Panc1 (cell line): ENCODE results near the gene SIL1. TPM values are rescaled to one million over a fixed set of nuclear protein-coding genes. Genes with fewer than 3 reads are reported as not detected.

Experiments used
- ATAC-seq: fragments of 200-7000 bp; cut with Tn5 transposase; 2 replicates; pipeline ENCODE4 v1.9.1; 2020; ENCODE audit warnings: mild to moderate bottlenecking, moderate library complexity
- BruUV-seq: library from RNA; stranded (reverse); fragments of 400-500 nt; replicated peaks from 2 replicates; lab custom pipeline; 2021; lab: Mats Ljungman, UMichigan
- CTCF ChIA-PET: fragments of 300-600 bp; sonication (Branson Sonifier 250); formaldehyde crosslinking; loops from one replicate; lab custom pipeline; 2022; ENCODE audit warnings: antibody characterized with exemption; lab: Charles Lee
- POLR2A ChIA-PET: fragments of 300-600 bp; sonication (Branson Sonifier 250); formaldehyde crosslinking; loops from one replicate; lab custom pipeline; 2022; ENCODE audit warnings: antibody characterized with exemption; lab: Charles Lee
- DNase-seq: peaks from one replicate; pipeline ENCODE4 v3.0.0-alpha.2; 2010; ENCODE audit warnings: low read depth, low spot score
- H3K27ac ChIP-seq: 2 replicates; pipeline ENCODE4 v1.5.1; 2011; ENCODE audit warnings: mild to moderate bottlenecking, low read length, inconsistent platforms
- H3K27me3 ChIP-seq: fragments of 200-500 bp; sonication (Bioruptor generic); 2 replicates; pipeline ENCODE4 v1.6.0; 2014; ENCODE audit warnings: low read length, inconsistent platforms; ENCODE audit not compliant: control insufficient read depth, insufficient read depth
- H3K36me3 ChIP-seq: fragments of 200-500 bp; sonication (Bioruptor generic); 2 replicates; pipeline ENCODE4 v1.5.1; 2014; ENCODE audit warnings: inconsistent platforms, mild to moderate bottlenecking, low read length, moderate library complexity; ENCODE audit not compliant: control insufficient read depth, insufficient read depth
- H3K4me1 ChIP-seq: 2 replicates; pipeline ENCODE4 v1.5.1; 2011; ENCODE audit warnings: inconsistent platforms, mild to moderate bottlenecking, low read length, moderate library complexity; ENCODE audit not compliant: control insufficient read depth, insufficient read depth
- H3K4me3 ChIP-seq, 2 experiments: 2 replicates each; pipeline ENCODE4 v1.5.1; 2011 to 2012; ENCODE audit warnings: low read depth in 2 of 2, low read length in 2 of 2, mild to moderate bottlenecking in 2 of 2, inconsistent platforms in 1 of 2, moderate library complexity in 1 of 2
- H3K9me3 ChIP-seq: fragments of 200-500 bp; sonication (Bioruptor generic); 2 replicates; pipeline ENCODE4 v1.5.1; 2014; ENCODE audit warnings: low read depth, mild to moderate bottlenecking, inconsistent platforms, low read length, moderate library complexity; ENCODE audit not compliant: control insufficient read depth, insufficient read depth
- POLR2AphosphoS5 ChIP-seq: IDR thresholded peaks from 2 replicates; pipeline ENCODE4 v1.6.1; 2012; ENCODE audit warnings: mild to moderate bottlenecking, low read depth, low read length, moderate library complexity
- SIN3A ChIP-seq: IDR thresholded peaks from 2 replicates; pipeline ENCODE4 v1.6.1; 2012; ENCODE audit warnings: low read depth, mild to moderate bottlenecking, low read length, moderate library complexity, borderline replicate concordance; ENCODE audit not compliant: insufficient read depth
- TCF7L2 ChIP-seq: IDR thresholded peaks from 2 replicates; pipeline ENCODE4 v1.6.1; 2011; ENCODE audit warnings: mild to moderate bottlenecking, low read depth, low read length, inconsistent platforms
- in situ Hi-C: cut with HindIII; loops from 2 replicates; pipeline ENCODE4 v1.10.0; 2016; ENCODE audit warnings: low sequenced_read_pairs, low pct_unique_long_range_greater_than_20kb
- intact Hi-C: fragments of 100-400 bp; cut with micrococcal nuclease; formaldehyde crosslinking; loops from one replicate; pipeline ENCODE4 v1.10.0; 2022; ENCODE audit not compliant: unreplicated experiment
- total RNA-seq: library from RNA; stranded (reverse); gene quantifications from one replicate; pipeline ENCODE4 v1.2.1, GENCODE V29; 2021; ENCODE audit not compliant: unreplicated experiment
- TF ChIP-seq, protein P1 (sequence below): fragments of 450-650 bp; IDR thresholded peaks from 2 replicates; pipeline ENCODE4 v1.5.1; 2017; ENCODE audit warnings: mild to moderate bottlenecking
- TF ChIP-seq, protein P2 (sequence below), 2 experiments: IDR thresholded peaks; 2 replicates each; pipeline ENCODE4 v1.6.1; 2011 to 2012; ENCODE audit warnings: low read depth in 2 of 2, control low read depth in 1 of 2, low read length in 1 of 2, mild to moderate bottlenecking in 1 of 2, moderate library complexity in 1 of 2; ENCODE audit not compliant: insufficient read depth in 1 of 2

SIL1 gene
- total RNA-seq, 1 experiment from 2014 or later, result 35.4 TPM

DNA sequence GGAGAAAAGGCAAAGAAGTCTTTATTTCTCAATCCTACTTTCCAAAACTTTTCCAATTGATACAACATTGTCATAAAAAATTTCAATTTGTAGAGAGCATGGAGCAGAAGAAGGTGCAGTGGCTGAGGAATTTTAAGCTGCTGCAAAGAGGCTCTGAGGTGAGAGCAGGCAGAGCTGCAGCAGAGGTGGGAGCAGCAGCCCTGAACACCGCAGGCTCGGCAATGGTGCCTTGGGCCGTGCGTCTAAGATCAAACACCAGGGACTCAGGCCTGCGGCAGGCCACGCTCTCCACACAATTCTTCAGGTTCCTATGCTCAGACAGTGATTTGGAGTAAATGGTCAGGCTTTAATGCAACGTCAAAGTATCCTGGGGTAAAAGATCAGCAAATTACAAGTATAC lies 46.3 kb downstream of the SIL1 start:
- no peaks in the 10 kb centered on the region; the same call in 1 of the 2 replicates for H3K9me3 ChIP-seq
- BruUV-seq, result no TSS peak
- no peak overlapping the region for H3K4me3 ChIP-seq
- 0 out of 2 replicates have a peak, but pooled peaks cover 5% of the 10 kb centered on the region for H3K4me1 ChIP-seq
- ChIA-PET CTCF (no interaction called here), POLR2A (no interaction called here)
- H3K27me3 ChIP-seq, result no peaks in the 10 kb centered on the region
- H3K36me3 ChIP-seq, result no peaks in the 10 kb centered on the region
- no peak for DNase-seq
- H3K27ac ChIP-seq, result no peak overlapping the region
- TF ChIP-seq, protein P1, sequence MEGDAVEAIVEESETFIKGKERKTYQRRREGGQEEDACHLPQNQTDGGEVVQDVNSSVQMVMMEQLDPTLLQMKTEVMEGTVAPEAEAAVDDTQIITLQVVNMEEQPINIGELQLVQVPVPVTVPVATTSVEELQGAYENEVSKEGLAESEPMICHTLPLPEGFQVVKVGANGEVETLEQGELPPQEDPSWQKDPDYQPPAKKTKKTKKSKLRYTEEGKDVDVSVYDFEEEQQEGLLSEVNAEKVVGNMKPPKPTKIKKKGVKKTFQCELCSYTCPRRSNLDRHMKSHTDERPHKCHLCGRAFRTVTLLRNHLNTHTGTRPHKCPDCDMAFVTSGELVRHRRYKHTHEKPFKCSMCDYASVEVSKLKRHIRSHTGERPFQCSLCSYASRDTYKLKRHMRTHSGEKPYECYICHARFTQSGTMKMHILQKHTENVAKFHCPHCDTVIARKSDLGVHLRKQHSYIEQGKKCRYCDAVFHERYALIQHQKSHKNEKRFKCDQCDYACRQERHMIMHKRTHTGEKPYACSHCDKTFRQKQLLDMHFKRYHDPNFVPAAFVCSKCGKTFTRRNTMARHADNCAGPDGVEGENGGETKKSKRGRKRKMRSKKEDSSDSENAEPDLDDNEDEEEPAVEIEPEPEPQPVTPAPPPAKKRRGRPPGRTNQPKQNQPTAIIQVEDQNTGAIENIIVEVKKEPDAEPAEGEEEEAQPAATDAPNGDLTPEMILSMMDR, result no peak
- TF ChIP-seq TCF7L2 (no peak), POLR2AphosphoS5 (no peak), SIN3A (no peak)
- TF ChIP-seq, protein P2, sequence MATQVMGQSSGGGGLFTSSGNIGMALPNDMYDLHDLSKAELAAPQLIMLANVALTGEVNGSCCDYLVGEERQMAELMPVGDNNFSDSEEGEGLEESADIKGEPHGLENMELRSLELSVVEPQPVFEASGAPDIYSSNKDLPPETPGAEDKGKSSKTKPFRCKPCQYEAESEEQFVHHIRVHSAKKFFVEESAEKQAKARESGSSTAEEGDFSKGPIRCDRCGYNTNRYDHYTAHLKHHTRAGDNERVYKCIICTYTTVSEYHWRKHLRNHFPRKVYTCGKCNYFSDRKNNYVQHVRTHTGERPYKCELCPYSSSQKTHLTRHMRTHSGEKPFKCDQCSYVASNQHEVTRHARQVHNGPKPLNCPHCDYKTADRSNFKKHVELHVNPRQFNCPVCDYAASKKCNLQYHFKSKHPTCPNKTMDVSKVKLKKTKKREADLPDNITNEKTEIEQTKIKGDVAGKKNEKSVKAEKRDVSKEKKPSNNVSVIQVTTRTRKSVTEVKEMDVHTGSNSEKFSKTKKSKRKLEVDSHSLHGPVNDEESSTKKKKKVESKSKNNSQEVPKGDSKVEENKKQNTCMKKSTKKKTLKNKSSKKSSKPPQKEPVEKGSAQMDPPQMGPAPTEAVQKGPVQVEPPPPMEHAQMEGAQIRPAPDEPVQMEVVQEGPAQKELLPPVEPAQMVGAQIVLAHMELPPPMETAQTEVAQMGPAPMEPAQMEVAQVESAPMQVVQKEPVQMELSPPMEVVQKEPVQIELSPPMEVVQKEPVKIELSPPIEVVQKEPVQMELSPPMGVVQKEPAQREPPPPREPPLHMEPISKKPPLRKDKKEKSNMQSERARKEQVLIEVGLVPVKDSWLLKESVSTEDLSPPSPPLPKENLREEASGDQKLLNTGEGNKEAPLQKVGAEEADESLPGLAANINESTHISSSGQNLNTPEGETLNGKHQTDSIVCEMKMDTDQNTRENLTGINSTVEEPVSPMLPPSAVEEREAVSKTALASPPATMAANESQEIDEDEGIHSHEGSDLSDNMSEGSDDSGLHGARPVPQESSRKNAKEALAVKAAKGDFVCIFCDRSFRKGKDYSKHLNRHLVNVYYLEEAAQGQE (IDR thresholded peaks at IDR 0.05; ENCODE audit: insufficient read depth in 1 of 2, low read depth in 2 of 2, low read length in 1 of 2), result no peak
- ATAC-seq, result no peak
- in situ Hi-C loops (no loop called here), intact Hi-C loops (no loop called here)

DNA sequence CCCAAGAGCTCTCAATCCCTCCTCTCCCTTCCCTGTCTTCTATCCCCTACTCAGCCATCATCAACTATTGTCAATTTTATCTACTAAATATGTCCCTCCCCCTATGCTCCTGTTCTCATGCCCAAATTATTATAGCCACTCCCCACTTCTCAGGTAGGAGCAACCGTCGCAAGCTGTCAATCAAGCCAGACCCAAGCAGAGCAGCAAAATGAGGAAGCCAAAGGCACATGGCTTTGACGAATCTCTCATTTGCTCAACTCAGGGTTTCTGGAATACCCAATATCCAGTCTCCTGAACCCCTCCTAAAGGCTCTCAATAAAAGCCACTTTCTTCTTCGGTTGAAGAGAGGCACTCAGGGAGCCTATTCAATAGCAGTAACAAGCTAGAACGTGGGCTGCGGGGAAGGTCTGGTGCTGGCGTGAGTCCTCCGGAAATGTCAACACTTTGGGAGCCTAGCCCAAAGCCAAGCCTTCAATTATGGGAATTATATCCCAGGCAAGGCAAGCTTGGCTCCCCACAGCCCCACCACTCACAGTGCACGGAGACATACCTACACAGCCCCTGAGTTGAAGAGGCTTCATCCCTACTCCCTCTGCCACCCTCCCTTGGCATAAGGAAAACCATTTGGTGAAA lies 47.7 kb downstream of the SIL1 start:
- 0 out of 2 replicates have a peak, but pooled peaks cover 5% of the 10 kb centered on the region for H3K4me1 ChIP-seq
- H3K36me3 ChIP-seq, result no peaks in the 10 kb centered on the region
- ChIA-PET CTCF (no interaction called here), POLR2A (no interaction called here)
- no peak for TF ChIP-seq SIN3A
- TF ChIP-seq POLR2AphosphoS5, result no peak
- TF ChIP-seq, protein P2 (IDR thresholded peaks at IDR 0.05; ENCODE audit: insufficient read depth in 1 of 2, low read depth in 2 of 2, low read length in 1 of 2), result no peak
- TF ChIP-seq TCF7L2, result no peak
- TF ChIP-seq, protein P1, result no peak
- in situ Hi-C loops, result no loop called here
- DNase-seq (no peak), ATAC-seq (no peak)
- no peak overlapping the region for H3K4me3 ChIP-seq
- no peak overlapping the region for H3K27ac ChIP-seq
- H3K9me3 ChIP-seq, result no peaks in the 10 kb centered on the region
- no TSS peak for BruUV-seq
- H3K27me3 ChIP-seq, result no peaks in the 10 kb centered on the region
- intact Hi-C loops, result no loop called here
